GM10266 (cell line): ENCODE measurements around the gene CHN2.

Experiments
- DNase-seq: peaks from one replicate; pipeline ENCODE4 v3.0.0; 2012; ENCODE audit errors: extremely low spot score
- CTCF ChIP-seq: IDR thresholded peaks from 2 replicates; pipeline ENCODE4 v1.5.1; 2012; ENCODE audit warnings: mild to moderate bottlenecking, low read depth; ENCODE audit not compliant: control insufficient read depth, insufficient read depth; ENCODE audit errors: missing control alignments

CHN2 gene

DNA sequence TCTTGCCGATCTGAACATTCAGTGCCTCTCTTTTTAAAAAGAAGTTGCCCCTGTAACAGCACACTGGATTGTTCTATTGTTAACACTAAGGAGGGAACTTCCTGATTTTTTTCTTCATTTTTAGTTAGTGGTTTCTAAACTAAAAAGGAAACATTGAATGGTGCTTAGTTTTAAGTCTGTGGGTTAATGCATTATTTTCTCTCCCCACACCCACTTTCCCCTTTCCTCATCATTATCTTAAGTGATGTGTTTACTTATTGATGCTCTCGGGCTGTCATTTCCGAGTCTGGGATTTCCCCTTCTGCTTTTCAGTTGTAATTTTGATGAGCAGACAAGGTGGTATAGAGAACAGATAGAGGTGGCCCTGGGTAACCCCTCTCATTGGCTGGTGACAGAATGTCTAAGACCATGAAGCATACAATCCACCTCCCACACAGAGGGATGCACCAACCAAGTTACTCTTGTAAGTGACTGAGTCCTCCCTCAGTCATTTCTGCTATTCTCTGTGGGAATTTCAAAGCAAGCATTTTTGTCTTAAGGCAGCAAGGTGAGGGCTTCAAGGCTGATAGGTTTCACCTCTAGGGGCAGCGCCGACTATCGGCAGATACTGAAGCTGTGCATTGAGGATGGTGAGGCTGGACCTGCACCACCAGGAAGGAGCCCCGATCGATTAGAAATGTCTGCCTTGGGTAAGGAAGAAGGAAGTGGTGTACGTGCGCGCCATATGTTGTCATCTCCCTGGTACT is 49.5 kb downstream of the CHN2 start:
- no peak for TF ChIP-seq CTCF
- no peak for DNase-seq

DNA sequence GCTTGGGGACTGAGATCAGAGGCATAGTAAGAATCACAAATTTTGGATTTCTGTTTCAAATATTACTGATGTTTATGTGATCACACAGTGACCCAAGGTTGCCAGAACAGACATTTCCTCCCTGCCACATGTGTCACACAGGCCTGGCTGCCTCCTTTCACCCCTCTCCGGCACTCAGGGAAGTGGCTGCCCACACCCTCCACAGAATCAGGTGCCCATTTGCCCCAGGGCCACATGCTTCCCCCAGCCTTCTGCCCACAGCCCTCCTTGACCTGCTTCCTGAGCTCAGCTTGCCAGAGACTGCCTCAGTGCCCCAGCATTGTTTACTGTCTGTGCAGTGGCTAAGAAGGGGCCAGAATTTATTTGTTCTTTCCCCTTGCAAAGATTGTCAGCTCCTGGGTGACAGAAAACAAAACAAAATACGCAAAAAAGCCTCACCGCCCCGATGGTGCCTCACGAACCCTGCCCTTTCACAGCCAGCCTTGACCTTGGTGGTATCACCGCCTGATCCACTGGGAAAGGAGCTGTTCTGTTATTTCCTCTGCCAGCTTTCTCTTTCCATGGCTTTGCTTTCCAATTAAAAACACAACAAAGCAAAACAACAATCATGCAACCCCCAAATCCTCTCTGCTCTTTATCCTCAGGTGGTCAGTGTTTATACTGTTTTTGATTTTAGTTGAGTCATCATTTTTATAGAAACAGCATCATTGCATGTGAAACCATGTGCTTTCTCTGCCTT is 52.8 kb downstream of the CHN2 start:
- DNase-seq, result no peak
- no peak for TF ChIP-seq CTCF

DNA sequence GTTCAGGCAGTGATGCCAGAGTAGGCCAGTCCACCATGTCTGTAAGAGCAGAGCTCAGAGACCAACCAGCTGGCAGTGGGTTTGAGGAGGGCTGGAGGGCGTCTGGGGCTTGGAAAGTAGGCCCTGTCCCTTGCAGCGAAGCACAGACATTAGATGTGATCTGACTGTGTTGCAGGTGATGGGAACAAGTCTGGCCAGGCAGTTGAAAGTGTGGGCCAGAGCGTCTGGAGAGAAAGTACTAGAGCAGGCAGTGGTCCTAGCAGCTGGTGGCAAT is 53.3 kb downstream of the CHN2 start:
- TF ChIP-seq CTCF, result no peak
- DNase-seq, result no peak

DNA sequence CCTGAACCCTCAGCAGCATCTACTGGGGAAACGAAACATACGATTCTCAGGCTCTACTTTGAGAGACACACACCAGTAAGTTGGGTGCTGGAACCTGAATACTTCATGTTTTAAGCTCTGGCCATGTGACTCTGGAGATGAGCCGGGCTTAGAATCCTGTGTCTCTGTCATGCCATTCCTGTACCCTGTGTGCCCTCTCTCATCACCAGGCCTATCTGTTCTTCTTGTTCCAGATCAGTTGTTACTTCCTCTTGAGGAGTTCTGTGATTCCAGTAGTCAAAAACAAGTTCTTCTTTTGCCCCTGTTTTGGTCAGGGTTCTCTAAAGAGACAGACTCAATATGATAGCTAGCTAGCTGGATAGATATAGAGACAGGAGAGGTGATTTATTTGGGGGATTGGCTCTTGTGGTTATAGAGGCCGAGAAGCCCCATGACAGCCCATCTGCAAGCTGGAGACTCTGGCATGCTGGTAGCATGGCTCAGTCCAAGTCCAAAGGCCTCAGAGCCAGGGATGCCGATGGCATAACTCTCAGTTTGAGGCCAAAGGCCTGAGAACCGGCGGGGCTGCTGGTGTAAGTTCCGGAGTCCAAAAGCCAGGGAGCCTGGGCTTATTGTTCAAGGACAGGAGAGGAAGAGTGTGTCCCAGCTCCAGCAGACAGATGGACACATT is 54.3 kb downstream of the CHN2 start:
- no peak for TF ChIP-seq CTCF
- no peak for DNase-seq

- DNase-seq, result no peak
- no peak for TF ChIP-seq CTCF
These were observed 54.8 kb downstream of the CHN2 start for GRCh38 chr7:29249383-29249750.

DNA sequence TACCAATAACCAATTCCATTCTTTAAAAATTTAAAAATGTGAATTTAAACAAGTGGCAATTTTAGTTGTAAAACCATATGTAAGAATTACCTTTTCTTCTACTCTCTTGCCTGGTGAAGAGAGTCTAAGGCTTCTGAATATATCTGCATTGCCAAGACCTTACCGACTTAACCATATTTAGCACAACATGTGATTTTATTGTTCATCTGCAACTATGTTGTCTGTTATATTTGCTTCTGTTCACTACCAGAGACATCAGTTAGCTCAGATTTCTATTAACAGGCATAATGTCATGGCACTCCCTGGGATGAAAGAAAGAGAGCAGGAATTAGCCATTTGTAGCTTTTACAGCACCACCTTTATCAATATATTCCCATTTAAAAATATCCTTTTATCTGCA is 55.3 kb downstream of the CHN2 start:
- DNase-seq, result no peak
- TF ChIP-seq CTCF, result no peak

GRCh38 chr7:29253225-29253624 is 58.6 kb downstream of the CHN2 start:
- TF ChIP-seq CTCF, result no peak

More at GRCh38 chr7:29253225-29253624, 58.6 kb downstream of the CHN2 start:
- no peak for DNase-seq
